Globus pallidus (tissue), 1 donor: ENCODE measurements around the gene TBX2.

Source experiments
- DNase-seq: peaks from one replicate; pipeline ENCODE4 v3.0.0-alpha.2; 2015; ENCODE audit warnings: low spot score

TBX2 gene

GRCh38 chr17:61454381-61455323 lies 55.0 kb downstream of the TBX2 start:
- no peak for DNase-seq

GRCh38 chr17:61455324-61456060 lies 55.8 kb downstream of the TBX2 start:
- no peak for DNase-seq

- no peak for DNase-seq
Observed at GRCh38 chr17:61456061-61456681, 56.5 kb downstream of the TBX2 start.

- DNase-seq = no peak
Observed at GRCh38 chr17:61456688-61457225, 57.1 kb downstream of the TBX2 start.

GRCh38 chr17:61457226-61457983 lies 57.8 kb downstream of the TBX2 start:
- DNase-seq = no peak

- DNase-seq = no peak
Observed at GRCh38 chr17:61458000-61458399, 58.4 kb downstream of the TBX2 start.

- DNase-seq = no peak
Observed at GRCh38 chr17:61458421-61459141, 58.9 kb downstream of the TBX2 start.
